Esophagus muscularis mucosa (tissue), 3 donors: Measurements from ENCODE around the gene TNFSF18.

Experiments used
- CTCF ChIP-seq, 3 experiments: fragments of 200-600 bp in 2 of 3; fragments of 450-650 bp in 1 of 3; sonication (generic) in 2 of 3; IDR thresholded peaks; one replicate each; pipeline ENCODE4 v1.5.1; 2017 to 2019; ENCODE audit warnings: antibody characterized with exemption in 3 of 3, mild to moderate bottlenecking in 2 of 3, moderate library complexity in 1 of 3
- POLR2A ChIP-seq: fragments of 450-650 bp; IDR thresholded peaks from one replicate; pipeline ENCODE4 v1.6.1; 2017; ENCODE audit warnings: antibody characterized with exemption, moderate library complexity, mild to moderate bottlenecking, low read depth

- TF ChIP-seq POLR2A (no peak), CTCF (IDR thresholded peaks at IDR 0.05) (no peak)
Measured at GRCh38 chr1:172999349-172999748, 51.4 kb downstream of the TNFSF18 start.
